HepG2 (cell line): ENCODE data around the gene RBM19. TPM values are rescaled to one million over a fixed set of nuclear protein-coding genes. Genes with fewer than 3 reads are reported as not detected.

Source experiments
- BCLAF1 ChIP-seq: fragments of 450-650 bp; IDR thresholded peaks from 2 replicates; pipeline ENCODE4 v1.6.1; 2017; ENCODE audit warnings: mild to moderate bottlenecking
- FOXO1 ChIP-seq: sonication (generic); formaldehyde crosslinking; IDR thresholded peaks from 2 replicates; pipeline ENCODE4 v1.4.0; 2020; ENCODE audit warnings: missing genetic modification reagents
- FUBP1 ChIP-seq: sonication (generic); formaldehyde crosslinking; IDR thresholded peaks from 2 replicates; pipeline ENCODE4 v1.5.1; 2020; ENCODE audit warnings: missing genetic modification reagents, mild to moderate bottlenecking, borderline replicate concordance
- GATA4 ChIP-seq: sonication (generic); IDR thresholded peaks from 2 replicates; pipeline ENCODE4 v1.6.1; 2016; ENCODE audit warnings: antibody characterized with exemption, low read depth, borderline replicate concordance
- HOMEZ ChIP-seq: IDR thresholded peaks from 2 replicates; pipeline ENCODE4 v1.6.1; 2016; ENCODE audit warnings: low read depth
- HOXA3 ChIP-seq: sonication (generic); formaldehyde crosslinking; IDR thresholded peaks from 2 replicates; pipeline ENCODE4 v1.5.0; 2020; ENCODE audit warnings: missing genetic modification reagents
- RXRB ChIP-seq: IDR thresholded peaks from 2 replicates; pipeline ENCODE4 v1.6.1; 2016; ENCODE audit warnings: borderline replicate concordance, missing genetic modification reagents, missing compliant biosample characterization
- TFAP4 ChIP-seq: sonication (generic); IDR thresholded peaks from 2 replicates; pipeline ENCODE4 v1.6.1; 2016; ENCODE audit warnings: low read depth, borderline replicate concordance
- ZBTB42 ChIP-seq: sonication (generic); formaldehyde crosslinking; IDR thresholded peaks from 2 replicates; pipeline ENCODE4 v1.5.0; 2020; ENCODE audit warnings: mild to moderate bottlenecking, missing genetic modification reagents
- ZNF276 ChIP-seq: sonication (generic); formaldehyde crosslinking; IDR thresholded peaks from 2 replicates; pipeline ENCODE4 v1.4.0; 2020; ENCODE audit warnings: mild to moderate bottlenecking, low read depth, missing genetic modification reagents
- ZNF280D ChIP-seq: sonication (generic); formaldehyde crosslinking; IDR thresholded peaks from 2 replicates; pipeline ENCODE4 v1.5.1; 2020; ENCODE audit warnings: mild to moderate bottlenecking, missing genetic modification reagents
- ZNF501 ChIP-seq: sonication (generic); formaldehyde crosslinking; IDR thresholded peaks from 2 replicates; pipeline ENCODE4 v1.5.1; 2020; ENCODE audit warnings: mild to moderate bottlenecking, moderate library complexity, missing genetic modification reagents
- ZNF629 ChIP-seq: sonication (generic); formaldehyde crosslinking; conservative IDR thresholded peaks from 2 replicates; pipeline ENCODE4 v1.5.0; 2020; ENCODE audit warnings: missing genetic modification reagents
- polyA plus RNA-seq, 8 experiments: library from polyadenylated mRNA; depleted of rRNA in 3 of 8; stranded (reverse) in 7 of 8; unstranded in 1 of 8; fragments of >200 nt; fragmentation: Illumina TruSeq in 4 of 8; extraction: Trizol in 4 of 8; gene quantifications; 2 replicates each; pipeline versions ENCODE4 v1.2.1 to v1.2.3, GENCODE V29; 2011 to 2016; ENCODE audit warnings: low read depth in 4 of 8, missing spikeins in 1 of 8, mixed read lengths in 1 of 8; ENCODE audit not compliant: insufficient read depth in 1 of 8
- total RNA-seq, 5 experiments: library from RNA; depleted of rRNA; stranded (reverse); fragments of >200 nt; fragmentation: Illumina TruSeq; extraction: Trizol; gene quantifications; 2 replicates each; pipeline ENCODE4 v1.2.3, GENCODE V29; 2016; ENCODE audit warnings: low read depth in 1 of 5

The RBM19 gene
- total and polyA plus RNA-seq, 2 of the 13 experiments (the other 11 are each of a cell fraction or from before 2014, with no cell fraction given), result 19.3 to 32.2 TPM

GRCh38 chr12:113990250-113991223, 24.4 kb upstream of the RBM19 start (continued):
- TF ChIP-seq BCLAF1 (no peak), ZNF276 (no peak), HOXA3 (CRISPR knock-in tag) (no peak), RXRB (peak; percentile 14; the same call in 1 of the 2 replicates), FUBP1 (CRISPR knock-in tag) (no peak), ZNF280D (CRISPR knock-in tag) (no peak), ZNF501 (no peak), TFAP4 (peak; percentile 92), GATA4 (peak; percentile 30; the same call in 1 of the 2 replicates), FOXO1 (CRISPR knock-in tag) (0 out of 2 replicates have a peak, but pooled peaks have one; percentile 19), ZNF629 (peak; percentile 95), ZBTB42 (peak; percentile 95), HOMEZ (CRISPR knock-in tag) (peak; percentile 21; the same call in 1 of the 2 replicates)
